H9 (cell line): ENCODE data around the gene DUSP10. TPM values are rescaled to one million over a fixed set of nuclear protein-coding genes. Genes with fewer than 3 reads are reported as not detected.

ENCODE experiments used
- DNase-seq: peaks from one replicate; pipeline ENCODE4 v3.0.0-alpha.2; 2017
- H2AFZ ChIP-seq: one replicate; pipeline ENCODE4 v1.6.1; 2013; ENCODE audit warnings: mild to moderate bottlenecking, low read length, control low read depth, moderate library complexity
- H2AK5ac ChIP-seq: 2 replicates; pipeline ENCODE4 v1.6.1; 2013; ENCODE audit warnings: low read length, control low read depth, mixed read lengths; ENCODE audit not compliant: insufficient read length
- H2BK120ac ChIP-seq: one replicate; pipeline ENCODE4 v1.6.1; 2013; ENCODE audit warnings: low read depth, mild to moderate bottlenecking, low read length, control low read depth, inconsistent platforms; ENCODE audit not compliant: poor library complexity, severe bottlenecking
- H2BK12ac ChIP-seq: 2 replicates; pipeline ENCODE4 v1.6.1; 2013; ENCODE audit warnings: low read length, control low read depth, mixed read lengths, low read depth; ENCODE audit not compliant: insufficient read length
- H2BK15ac ChIP-seq: 2 replicates; pipeline ENCODE4 v1.6.1; 2013; ENCODE audit warnings: low read depth, low read length, control low read depth
- H2BK20ac ChIP-seq: one replicate; pipeline ENCODE4 v1.6.1; 2013; ENCODE audit warnings: low read depth, mild to moderate bottlenecking, low read length, control low read depth, inconsistent platforms; ENCODE audit not compliant: poor library complexity, severe bottlenecking
- H2BK5ac ChIP-seq: 2 replicates; pipeline ENCODE4 v1.6.1; 2013; ENCODE audit warnings: low read length, control low read depth, mixed read lengths; ENCODE audit not compliant: insufficient read length
- H3K14ac ChIP-seq: 2 replicates; pipeline ENCODE4 v1.6.1; 2013; ENCODE audit warnings: low read length, control low read depth; ENCODE audit not compliant: insufficient read depth
- H3K18ac ChIP-seq: 2 replicates; pipeline ENCODE4 v1.6.1; 2013; ENCODE audit warnings: low read depth, mild to moderate bottlenecking, mixed read lengths, low read length, control low read depth; ENCODE audit not compliant: insufficient read length
- H3K23ac ChIP-seq: 2 replicates; pipeline ENCODE4 v1.6.1; 2013; ENCODE audit warnings: low read length, control low read depth, mixed read lengths, low read depth; ENCODE audit not compliant: insufficient read length
- H3K23me2 ChIP-seq: 2 replicates; pipeline ENCODE4 v1.6.1; 2013; ENCODE audit warnings: low read depth, mild to moderate bottlenecking, mixed read lengths, low read length, control low read depth; ENCODE audit not compliant: insufficient read length, poor library complexity, severe bottlenecking
- H3K27ac ChIP-seq: 2 replicates; pipeline ENCODE4 v1.5.1; 2013; ENCODE audit warnings: low read length, control low read depth, mixed read lengths, low read depth; ENCODE audit not compliant: insufficient read length
- H3K27me3 ChIP-seq: 2 replicates; pipeline ENCODE4 v1.6.1; 2013; ENCODE audit warnings: low read length, control low read depth, inconsistent platforms; ENCODE audit not compliant: insufficient read depth
- H3K4ac ChIP-seq: 2 replicates; pipeline ENCODE4 v1.6.1; 2013; ENCODE audit warnings: low read depth, mild to moderate bottlenecking, control low read depth, inconsistent platforms, low read length, moderate library complexity
- H3K4me1 ChIP-seq: 2 replicates; pipeline ENCODE4 v1.6.1; 2013; ENCODE audit warnings: low read length, control low read depth, inconsistent platforms; ENCODE audit not compliant: insufficient read depth
- H3K4me2 ChIP-seq: 2 replicates; pipeline ENCODE4 v1.6.1; 2013; ENCODE audit warnings: low read length, control low read depth, mixed read lengths; ENCODE audit not compliant: insufficient read length, insufficient read depth
- H3K56ac ChIP-seq: 2 replicates; pipeline ENCODE4 v1.6.1; 2013; ENCODE audit warnings: low read depth, mild to moderate bottlenecking, mixed read lengths, low read length, control low read depth; ENCODE audit not compliant: insufficient read length
- H3K79me1 ChIP-seq: 2 replicates; pipeline ENCODE4 v1.6.1; 2013; ENCODE audit warnings: low read depth, mild to moderate bottlenecking, moderate library complexity, low read length, control low read depth, inconsistent platforms; ENCODE audit not compliant: insufficient read depth, poor library complexity, severe bottlenecking
- H3K79me2 ChIP-seq: 2 replicates; pipeline ENCODE4 v1.6.1; 2013; ENCODE audit warnings: low read length, control low read depth, inconsistent platforms; ENCODE audit not compliant: insufficient read depth
- H3K9ac ChIP-seq: 2 replicates; pipeline ENCODE4 v1.6.1; 2013; ENCODE audit warnings: low read length, control low read depth, mixed read lengths; ENCODE audit not compliant: insufficient read length; ENCODE audit errors: extremely low read depth
- H3K9me3 ChIP-seq: one replicate; pipeline ENCODE4 v1.6.1; 2013; ENCODE audit warnings: low read depth, low read length, inconsistent platforms; ENCODE audit not compliant: control insufficient read depth
- H3T11ph ChIP-seq: one replicate; pipeline ENCODE4 v1.6.1; 2013; ENCODE audit warnings: mild to moderate bottlenecking, low read length, control low read depth, inconsistent platforms
- H4K20me1 ChIP-seq: one replicate; pipeline ENCODE4 v1.6.1; 2013; ENCODE audit not compliant: control insufficient read depth, insufficient read length, insufficient read depth
- H4K5ac ChIP-seq: 2 replicates; pipeline ENCODE4 v1.6.1; 2013; ENCODE audit warnings: low read depth, mild to moderate bottlenecking, mixed read lengths, low read length, control low read depth; ENCODE audit not compliant: insufficient read length
- H4K8ac ChIP-seq: replicated peaks from 2 replicates; pipeline ENCODE4 v1.6.1; 2013; ENCODE audit warnings: low read length, control low read depth, mixed read lengths, low read depth; ENCODE audit not compliant: insufficient read length
- H4K91ac ChIP-seq: 2 replicates; pipeline ENCODE4 v1.6.1; 2013; ENCODE audit warnings: low read depth, mild to moderate bottlenecking, moderate library complexity, mixed read lengths, low read length, control low read depth; ENCODE audit not compliant: insufficient read length
- H3K27ac Mint-ChIP-seq, 3 experiments: 2 replicates in 2 of 3; 3 replicates in 1 of 3; pipeline ENCODE4 v1.8.0; 2020 to 2021; ENCODE audit warnings: mixed read lengths in 3 of 3, mild to moderate bottlenecking in 1 of 3, moderate library complexity in 1 of 3
- H3K27me3 Mint-ChIP-seq: 2 replicates; pipeline ENCODE4 v1.8.0; 2021; ENCODE audit warnings: low read depth, mild to moderate bottlenecking, moderate library complexity, mixed read lengths
- H3K36me3 Mint-ChIP-seq, 3 experiments: 2 replicates in 2 of 3; 3 replicates in 1 of 3; pipeline ENCODE4 v1.8.0; 2020 to 2021; ENCODE audit warnings: low read depth in 3 of 3, mixed read lengths in 3 of 3; ENCODE audit not compliant: insufficient read depth in 1 of 3
- H3K4me1 Mint-ChIP-seq, 2 experiments: 2 replicates each; pipeline ENCODE4 v1.8.0; 2020; ENCODE audit warnings: mixed read lengths in 2 of 2
- H3K4me3 Mint-ChIP-seq, 2 experiments: 2 replicates in 1 of 2; 3 replicates in 1 of 2; pipeline ENCODE4 v1.8.0; 2020 to 2021; ENCODE audit warnings: mild to moderate bottlenecking in 2 of 2, mixed read lengths in 2 of 2, moderate library complexity in 1 of 2
- H3K9me3 Mint-ChIP-seq, 2 experiments: 2 replicates in 1 of 2; 3 replicates in 1 of 2; pipeline ENCODE4 v1.8.0; 2020; ENCODE audit warnings: mild to moderate bottlenecking in 2 of 2, mixed read lengths in 2 of 2, moderate library complexity in 1 of 2
- CTCF ChIP-seq: fragments of 200-600 bp; sonication (generic); conservative IDR thresholded peaks from 3 replicates; pipeline ENCODE4 v1.8.0; 2021; ENCODE audit warnings: antibody characterized with exemption, mild to moderate bottlenecking
- WGBS: extraction: QIAGEN DNeasy Blood & Tissue Kit; methylation state at CpG from one replicate; pipeline ENCODE4 v1.1.7; 2013; ENCODE audit warnings: missing lambda C conversion rate, low lambda C conversion rate, mixed read lengths; ENCODE audit not compliant: insufficient read length; ENCODE audit errors: extremely low coverage; 5-methylcytosine and 5-hydroxymethylcytosine counted together
- total RNA-seq: library from RNA; stranded (reverse); gene quantifications from 2 replicates; pipeline ENCODE4 v1.2.1, GENCODE V29; 2021

DUSP10 gene
- total RNA-seq, 1 experiment from 2014 or later, result 2.0 TPM

GRCh38 chr1:221735999-221736398 lies 5.9 kb downstream of the DUSP10 start:
- no peaks in the 10 kb centered on the region; the same call in 1 of the 2 replicates for H3K79me2 ChIP-seq

More at GRCh38 chr1:221735999-221736398, 5.9 kb downstream of the DUSP10 start:
- no peaks in the 10 kb centered on the region for H4K20me1 ChIP-seq
- Mint-ChIP-seq H3K9me3 (no peaks in the 10 kb centered on the region), H3K4me3 (no peak overlapping the region), H3K36me3 (peaks cover 0 to 26% (median 18%) of the 10 kb centered on the region in 3 experiments; a peak in 4 of 7 replicates), H3K27me3 (no peaks in the 10 kb centered on the region; the same call in 1 of the 2 replicates), H3K4me1 (peaks cover 0 to 4% of the 10 kb centered on the region in 2 experiments; a peak in 2 of 4 replicates), H3K27ac (no peak overlapping the region)
- H4K91ac ChIP-seq, result no peak overlapping the region
- H3K79me1 ChIP-seq, result no peaks in the 10 kb centered on the region
- no peak overlapping the region for H3K27ac ChIP-seq
- H3K56ac ChIP-seq, result no peak overlapping the region
- peaks cover 4% of the 10 kb centered on the region for H3K23me2 ChIP-seq
- H3K18ac ChIP-seq, result no peak overlapping the region
- H2AK5ac ChIP-seq, result no peak overlapping the region
- no peak overlapping the region for H2BK20ac ChIP-seq
- no peaks in the 10 kb centered on the region for H3K9me3 ChIP-seq
- no peak overlapping the region for H3T11ph ChIP-seq
- no peak overlapping the region for H2BK120ac ChIP-seq
- H2BK5ac ChIP-seq, result no peak overlapping the region
- H3K9ac ChIP-seq, result no peak overlapping the region
- H3K4ac ChIP-seq, result no peak overlapping the region
- H4K5ac ChIP-seq, result no peak overlapping the region
- no peak overlapping the region for H3K4me2 ChIP-seq
- H3K14ac ChIP-seq, result no peak overlapping the region
- WGBS, result no CpG with 5 or more reads among the region's 2 CpGs
- no peak overlapping the region for H3K23ac ChIP-seq
- no peak for DNase-seq
- peaks cover 16% of the 10 kb centered on the region; the same call in 1 of the 2 replicates for H3K27me3 ChIP-seq
- H4K8ac ChIP-seq, result no peak overlapping the region
- TF ChIP-seq CTCF, result no peak
- no peak overlapping the region for H2BK15ac ChIP-seq
- no peak overlapping the region for H2AFZ ChIP-seq
- H2BK12ac ChIP-seq, result no peak overlapping the region
- 0 out of 2 replicates have a peak, but pooled peaks cover 2% of the 10 kb centered on the region for H3K4me1 ChIP-seq
